GM19035 (cell line): ENCODE data around the gene TUBB2B.
"Not testable (repeated sequence)": the region's sequence is repeated elsewhere in the genome, so short reads cannot be mapped to it uniquely, and the experiment has no call there.

Experiments
- ATAC-seq: cut with Tn5 transposase; IDR thresholded peaks from one replicate; pipeline ENCODE4 v1.9.1; 2021; ENCODE audit not compliant: unreplicated experiment

The TUBB2B gene

DNA sequence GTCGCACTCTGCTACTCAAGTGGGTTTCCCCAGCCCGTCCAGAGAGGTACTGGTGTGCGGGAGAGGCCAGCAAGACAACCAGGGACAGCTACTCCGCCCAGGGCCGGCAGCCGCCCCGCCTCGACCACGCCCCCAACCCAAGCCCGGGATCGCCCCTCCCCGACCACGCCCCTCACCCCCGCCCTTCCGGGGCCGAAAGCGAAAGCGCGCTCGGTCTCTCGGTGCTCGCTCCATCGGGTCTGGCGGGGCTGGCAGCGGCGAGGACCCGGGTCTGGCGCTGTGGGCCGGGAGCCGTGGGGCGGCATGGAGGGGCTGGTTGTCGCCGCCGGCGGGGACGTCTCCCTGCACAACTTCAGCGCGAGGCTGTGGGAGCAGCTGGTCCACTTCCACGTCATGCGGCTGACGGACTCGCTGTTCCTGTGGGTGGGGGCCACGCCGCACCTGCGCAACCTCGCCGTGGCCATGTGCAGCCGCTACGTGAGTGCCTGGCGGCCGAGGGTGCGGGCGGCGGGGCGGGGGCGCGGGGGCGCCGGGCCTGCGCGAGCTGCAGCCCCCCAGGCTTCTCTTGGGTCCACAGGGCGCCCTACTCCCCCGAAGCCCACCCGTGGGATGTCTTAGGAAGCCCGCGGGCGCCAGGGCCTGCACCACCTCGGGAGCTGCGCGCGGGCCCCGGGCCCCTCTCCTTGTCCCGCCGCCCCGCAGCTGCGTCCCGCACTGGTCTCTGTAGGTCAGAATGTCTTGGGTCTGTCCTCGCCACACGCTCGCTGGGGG, 31.5 kb upstream of the TUBB2B start, which contains the start of gene PSMG4:
PSMG4 (plus strand) TSS at position 228 of the 771 bp plus-strand sequence; CDS start at position 304, 76 bp downstream.
- peak; percentile 71 for ATAC-seq

DNA sequence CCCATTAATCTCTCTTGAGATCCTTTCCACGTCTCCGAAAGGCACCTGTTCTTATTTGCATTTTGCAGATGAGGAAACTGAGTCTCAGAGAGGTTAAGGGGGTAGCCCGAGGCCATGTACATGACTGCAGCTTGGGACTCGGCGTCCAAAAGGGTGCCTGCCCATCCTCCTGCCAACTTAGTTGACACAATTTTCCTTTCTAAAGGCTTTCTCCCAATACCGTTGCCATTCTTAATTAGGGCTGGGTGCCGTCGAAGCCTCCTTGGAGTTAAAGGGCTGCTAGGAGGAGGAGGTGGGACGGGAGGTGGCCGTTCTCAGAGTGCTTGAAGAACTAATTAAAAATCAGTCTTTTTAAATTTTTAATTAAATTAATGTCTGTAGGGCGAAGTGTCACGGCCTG, 30.7 kb upstream of the TUBB2B start:
- no peak for ATAC-seq

DNA sequence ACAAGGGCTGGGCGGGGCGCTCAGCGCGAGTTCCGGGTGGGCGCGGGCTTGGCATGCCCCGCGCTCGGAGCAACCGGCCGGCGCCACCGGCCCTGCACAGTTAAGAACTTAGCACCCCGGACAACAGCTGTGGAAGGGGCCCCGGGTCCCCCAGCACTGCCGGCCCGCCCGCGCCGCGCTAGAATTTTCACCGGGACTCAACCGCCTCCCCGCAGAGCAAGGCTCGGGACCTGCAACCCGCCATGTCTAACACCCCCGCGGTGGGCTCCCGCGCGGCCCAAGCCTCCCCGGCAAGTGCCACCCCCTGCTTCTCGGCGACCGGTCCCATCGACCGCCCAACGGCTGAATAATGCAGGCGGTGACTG, 26.1 kb upstream of the TUBB2B start:
- ATAC-seq = no peak

DNA sequence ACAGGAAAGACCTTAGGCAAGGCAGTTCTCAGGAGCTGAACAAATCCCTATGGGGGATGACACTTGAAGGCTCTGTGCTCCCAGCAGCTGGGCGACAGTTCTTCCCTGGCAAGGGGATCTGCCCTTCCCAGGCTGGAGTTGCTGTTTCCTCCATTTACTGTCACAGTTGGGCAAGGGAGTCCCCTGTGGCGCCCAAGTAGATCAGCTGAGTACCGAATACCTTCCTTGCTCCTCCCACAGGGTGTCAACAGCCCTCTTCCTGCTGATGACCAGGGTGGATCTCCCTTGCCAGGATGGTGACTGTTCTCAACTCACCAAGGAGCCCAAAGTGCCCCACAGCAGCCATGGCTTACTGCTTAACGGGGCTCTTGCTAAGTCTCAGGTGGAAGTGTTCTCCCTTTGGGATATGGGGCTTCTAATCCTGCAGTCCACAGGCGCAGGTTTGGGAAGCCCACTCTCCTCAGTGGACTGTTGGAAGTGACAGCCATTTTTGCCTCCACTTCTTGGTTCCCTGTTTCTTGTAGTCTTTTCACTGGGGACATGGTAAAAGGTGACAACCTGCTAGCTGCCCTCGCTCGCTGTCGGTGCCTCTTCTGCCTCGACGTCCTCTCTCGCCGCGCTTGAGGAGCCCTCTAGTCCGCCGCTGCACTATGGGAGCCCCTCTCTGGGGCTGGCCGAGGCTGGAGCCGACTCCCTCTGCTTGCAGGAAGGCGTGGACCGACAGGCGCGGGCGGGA, 25.6 kb upstream of the TUBB2B start:
- ATAC-seq = no peak

GRCh38 chr6:3252369-3252768, 24.9 kb upstream of the TUBB2B start:
- ATAC-seq = no peak

GRCh38 chr6:3251462-3252314, 24.2 kb upstream of the TUBB2B start:
- ATAC-seq = peak; percentile 63

DNA sequence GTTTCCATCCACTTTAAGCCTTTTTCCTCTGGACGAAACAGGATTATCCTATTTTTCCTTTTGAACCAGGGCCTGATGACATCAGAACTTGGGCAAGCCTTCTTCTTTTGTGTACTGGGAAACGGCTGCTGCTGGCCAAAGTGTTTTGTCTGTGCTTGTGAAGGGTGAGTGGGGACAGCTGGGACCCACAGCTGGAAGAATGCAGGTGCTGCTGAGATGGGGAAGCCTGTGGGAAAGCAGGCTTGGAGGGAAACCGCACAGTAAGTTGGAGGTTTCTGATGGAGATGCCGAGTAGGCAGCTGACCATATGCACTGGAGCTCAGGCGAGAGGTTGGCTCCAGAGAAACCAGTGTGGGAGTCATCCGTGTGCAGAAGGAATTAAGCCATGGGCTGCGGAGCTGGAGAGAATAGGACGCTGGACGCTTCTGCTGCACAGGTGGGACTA, 22.8 kb upstream of the TUBB2B start:
- ATAC-seq = no peak

GRCh38 chr6:3249821-3250220, 22.4 kb upstream of the TUBB2B start:
- no peak for ATAC-seq

GRCh38 chr6:3247255-3248146, 20.0 kb upstream of the TUBB2B start:
- no peak for ATAC-seq

GRCh38 chr6:3245216-3245615, 17.8 kb upstream of the TUBB2B start:
- no peak for ATAC-seq

GRCh38 chr6:3244832-3245161, 17.3 kb upstream of the TUBB2B start:
- ATAC-seq = not testable (repeated sequence)

GRCh38 chr6:3244003-3244831, 16.8 kb upstream of the TUBB2B start:
- no peak for ATAC-seq

DNA sequence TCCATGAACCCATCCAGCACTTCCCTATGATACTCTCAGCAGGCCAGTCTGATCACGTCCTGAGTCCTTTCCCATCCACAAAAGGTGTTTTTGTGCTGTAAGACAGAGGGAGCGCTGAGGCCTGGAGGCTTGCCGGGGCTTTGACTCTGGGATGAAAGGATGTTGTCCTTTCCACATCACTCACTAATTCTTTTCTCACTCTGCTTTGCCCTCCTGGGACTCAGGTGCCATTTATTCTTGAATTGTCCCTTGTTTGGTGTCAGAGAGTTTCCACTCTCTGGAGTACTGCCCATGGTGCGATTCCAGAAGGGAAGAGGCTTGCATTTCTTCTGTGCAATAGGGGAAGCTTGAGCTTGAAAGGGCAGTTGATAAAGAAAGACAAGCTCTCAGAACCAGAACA, 15.3 kb upstream of the TUBB2B start:
- no peak for ATAC-seq

DNA sequence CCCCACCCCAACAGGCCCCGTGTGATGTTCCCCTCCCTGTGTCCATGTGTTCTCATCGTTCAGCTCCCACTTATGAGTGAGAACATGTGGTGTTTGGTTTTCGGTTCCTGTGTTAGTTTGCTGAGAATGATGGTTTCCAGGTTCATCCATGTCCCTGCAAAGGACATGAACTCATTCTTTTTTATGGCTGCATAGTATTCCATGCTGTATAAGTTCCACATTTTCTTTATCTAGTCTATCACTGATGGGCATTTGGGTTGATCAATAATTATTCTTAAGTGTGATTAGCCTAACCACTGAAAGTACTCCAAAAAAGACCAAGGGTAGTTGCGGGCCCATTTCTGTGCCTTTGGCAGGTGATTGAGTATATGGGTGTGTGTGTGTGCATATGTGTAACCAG, 14.3 kb upstream of the TUBB2B start:
- ATAC-seq = not testable (repeated sequence)

DNA sequence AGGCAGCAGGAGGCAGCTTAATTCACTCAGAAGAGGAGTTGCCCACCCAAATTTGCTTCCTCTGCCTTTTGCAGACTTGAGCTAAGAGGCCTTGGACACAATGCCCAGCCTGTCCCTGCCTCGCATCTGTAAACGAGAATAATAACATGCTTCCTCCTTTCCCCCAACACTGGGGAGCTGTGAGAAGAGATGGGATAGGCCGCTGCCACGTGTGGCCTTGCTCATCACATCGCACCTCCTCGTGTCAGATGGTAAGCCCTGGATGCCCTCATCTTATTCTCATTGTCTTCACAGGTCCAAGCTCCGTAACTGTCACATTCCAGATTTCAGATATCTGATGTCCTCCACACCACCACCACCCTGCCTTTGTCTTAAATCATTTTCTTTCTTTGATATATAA, 13.1 kb upstream of the TUBB2B start:
- no peak for ATAC-seq

DNA sequence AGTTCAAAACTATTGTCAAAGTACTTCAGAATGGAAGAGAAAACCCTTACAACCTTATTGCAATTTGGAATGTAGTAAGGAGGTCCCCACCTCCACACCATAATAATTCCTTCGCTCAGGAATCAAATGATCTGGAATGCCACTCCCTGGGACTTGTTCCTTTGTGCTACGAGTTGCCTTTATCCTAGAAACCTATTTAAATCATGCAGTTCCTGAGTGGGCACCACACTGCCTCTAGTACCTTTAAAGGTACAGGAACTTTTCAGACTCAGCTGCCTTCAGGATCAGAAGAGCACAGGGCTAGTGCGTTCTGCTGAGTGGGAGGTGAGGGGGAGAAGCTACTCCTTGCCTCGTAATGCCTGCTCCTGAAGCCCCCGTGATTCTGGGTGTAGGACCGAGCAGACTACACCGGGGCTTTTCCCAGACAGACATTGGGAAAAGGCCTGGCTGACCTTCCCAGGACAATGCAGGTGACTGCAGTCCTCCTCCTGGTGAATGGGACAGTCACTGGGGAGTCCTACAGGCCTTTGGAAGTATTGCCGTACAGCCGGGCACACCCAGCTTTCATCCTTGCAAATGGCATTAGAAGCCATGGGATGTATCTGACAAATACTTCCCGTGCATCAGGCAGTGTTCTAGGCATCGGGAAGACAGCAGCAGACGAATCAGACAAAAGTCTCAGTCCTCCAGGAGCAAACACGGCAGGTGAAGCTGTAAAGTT, 11.8 kb upstream of the TUBB2B start:
- ATAC-seq = no peak

DNA sequence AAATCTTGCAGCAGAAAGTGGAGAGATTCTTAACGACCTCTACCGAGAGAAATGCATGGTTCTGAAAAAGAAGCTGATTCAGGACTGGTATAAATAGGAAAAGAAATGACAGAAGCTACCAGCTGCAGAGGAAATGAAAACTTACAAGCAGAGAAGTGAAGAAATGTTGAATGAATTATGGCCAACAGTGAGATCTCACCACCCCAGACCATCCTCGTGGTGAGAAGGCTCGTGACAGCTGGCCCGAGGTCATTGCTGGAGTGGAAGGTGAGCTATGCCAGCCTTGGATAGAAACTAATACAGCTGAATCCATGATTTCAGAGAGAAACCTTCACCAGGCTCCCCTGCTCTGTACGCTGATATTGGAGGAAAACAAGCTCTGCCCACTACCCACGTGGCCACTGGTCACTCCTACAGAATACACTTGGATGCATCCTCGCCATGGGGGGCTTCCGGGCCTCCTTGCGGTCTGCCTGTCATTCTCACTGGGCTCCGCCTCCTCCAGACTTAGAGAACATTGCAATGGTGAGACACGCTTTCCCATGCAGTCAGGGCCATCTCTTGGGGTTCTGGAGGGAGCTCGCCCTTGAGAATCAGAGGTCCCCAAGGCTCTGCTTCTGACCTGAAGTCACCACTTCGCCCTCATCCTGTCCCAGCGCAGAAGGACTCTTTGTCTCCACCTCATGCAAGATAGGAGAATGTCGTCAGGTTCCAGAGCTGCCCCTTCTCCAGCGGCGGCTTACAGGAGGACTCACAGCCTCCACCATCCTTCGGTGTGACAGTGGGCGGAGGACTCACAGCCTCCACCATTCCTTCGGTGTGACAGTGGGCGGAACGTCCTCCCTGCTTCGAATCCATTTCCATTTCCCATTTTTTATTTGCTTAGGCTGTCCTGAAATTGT, 10.6 kb upstream of the TUBB2B start:
- ATAC-seq = no peak

DNA sequence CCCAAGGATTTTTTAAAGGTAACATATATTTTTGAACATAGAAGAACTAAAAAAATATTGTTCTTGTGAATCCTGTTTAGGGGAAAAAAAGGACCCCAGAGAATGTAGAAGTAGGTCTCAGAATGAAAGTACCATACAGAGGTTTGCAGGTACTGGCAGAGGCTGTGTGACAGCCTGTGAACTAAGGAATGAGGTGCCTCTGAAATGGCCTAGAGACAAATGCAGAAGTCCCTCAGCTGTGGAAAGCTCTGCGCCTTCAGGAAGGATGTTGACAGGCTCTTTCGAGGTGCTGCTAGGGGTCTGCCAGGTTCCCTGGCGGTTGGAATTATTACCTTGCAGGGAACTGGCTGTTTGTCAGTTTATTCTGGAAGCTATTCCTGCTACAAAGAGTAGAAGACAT, 8.6 kb upstream of the TUBB2B start:
- no peak for ATAC-seq
